Measurements from ENCODE around the gene CXADR.

GRCh38 chr21:17492415-17493168 is 20.3 kb upstream of the CXADR start:
- TF ChIP-seq CTCF (conservative IDR thresholded peaks at IDR 0.05; ENCODE audit: low read length) (no peak), EZH2phosphoT487 (IDR thresholded peaks at IDR 0.05; ENCODE audit: borderline replicate concordance) (no peak)
